Caco-2 (cell line): Measurements from ENCODE around the gene KRTAP9-3. TPM values are rescaled to one million over a fixed set of nuclear protein-coding genes. Genes with fewer than 3 reads are reported as not detected.
"Not testable (repeated sequence)": the region's sequence is repeated elsewhere in the genome, so short reads cannot be mapped to it uniquely, and the experiment has no call there.

ENCODE experiments used
- Bru-seq: library from RNA; stranded (reverse); fragments of 400-500 nt; gene quantifications from one replicate; lab custom pipeline; 2021; lab: Mats Ljungman, UMichigan
- BruChase-seq, 2 experiments: library from RNA; stranded (reverse); fragments of 400-500 nt; gene quantifications; one replicate each; lab custom pipeline; 2021; lab: Mats Ljungman, UMichigan
- BruUV-seq: library from RNA; stranded (reverse); fragments of 400-500 nt; replicated peaks from 2 replicates; lab custom pipeline; 2021; lab: Mats Ljungman, UMichigan
- CTCF ChIA-PET: fragments of 300-600 bp; sonication (Branson Sonifier 250); formaldehyde crosslinking; loops from one replicate; lab custom pipeline; 2022; ENCODE audit warnings: antibody characterized with exemption; lab: Charles Lee
- POLR2A ChIA-PET: fragments of 300-600 bp; sonication (Branson Sonifier 250); formaldehyde crosslinking; loops from one replicate; lab custom pipeline; 2022; ENCODE audit warnings: antibody characterized with exemption; lab: Charles Lee
- DNase-seq, 2 experiments: peaks; one replicate each; pipeline versions ENCODE4 v3.0.0 to v3.0.0-alpha.2; 2020 to 2022
- H3K27me3 ChIP-seq: replicated peaks from 2 replicates; pipeline ENCODE4 v1.6.0; 2011; ENCODE audit warnings: low read length; ENCODE audit not compliant: control insufficient read depth, insufficient read depth
- H3K36me3 ChIP-seq: 2 replicates; pipeline ENCODE4 v1.5.1; 2011; ENCODE audit warnings: low read length; ENCODE audit not compliant: control insufficient read depth, insufficient read depth
- H3K4me1 ChIP-seq: fragments of 250-450 bp; sonication (Bioruptor Pico); 2 replicates; pipeline ENCODE4 v1.5.1; 2020; ENCODE audit warnings: mild to moderate bottlenecking
- H3K4me3 ChIP-seq: 2 replicates; pipeline ENCODE4 v1.5.1; 2011; ENCODE audit warnings: low read depth, mild to moderate bottlenecking, control low read depth, low read length
- H3K9me3 ChIP-seq: fragments of 250-450 bp; sonication (Bioruptor Pico); 2 replicates; pipeline ENCODE4 v1.5.1; 2020; ENCODE audit warnings: mild to moderate bottlenecking, moderate library complexity
- H3K27ac Mint-ChIP-seq: one replicate; pipeline ENCODE4 v1.8.0; 2022; ENCODE audit warnings: mixed read lengths; ENCODE audit not compliant: unreplicated experiment
- H3K27me3 Mint-ChIP-seq: one replicate; pipeline ENCODE4 v1.8.0; 2022; ENCODE audit warnings: mixed read lengths; ENCODE audit not compliant: insufficient read depth, unreplicated experiment
- H3K36me3 Mint-ChIP-seq: one replicate; pipeline ENCODE4 v1.8.0; 2022; ENCODE audit warnings: mild to moderate bottlenecking, mixed read lengths; ENCODE audit not compliant: insufficient read depth, unreplicated experiment
- H3K4me1 Mint-ChIP-seq: one replicate; pipeline ENCODE4 v1.8.0; 2022; ENCODE audit warnings: low read depth, mixed read lengths; ENCODE audit not compliant: unreplicated experiment
- H3K4me3 Mint-ChIP-seq: one replicate; pipeline ENCODE4 v1.8.0; 2022; ENCODE audit warnings: mild to moderate bottlenecking, moderate library complexity, mixed read lengths; ENCODE audit not compliant: unreplicated experiment
- H3K9me3 Mint-ChIP-seq: one replicate; pipeline ENCODE4 v1.8.0; 2022; ENCODE audit warnings: mixed read lengths; ENCODE audit not compliant: unreplicated experiment
- intact Hi-C: fragments of 100-400 bp; cut with micrococcal nuclease; formaldehyde crosslinking; loops from one replicate; pipeline ENCODE4 v1.10.0; 2022; ENCODE audit not compliant: unreplicated experiment
- long read RNA-seq: library from polyadenylated mRNA; stranded (forward); transcript quantifications from one replicate; pipeline ENCODE4 v2.0.0, GENCODE V29; 2022
- total RNA-seq: library from RNA; stranded (reverse); gene quantifications from 2 replicates; pipeline ENCODE4 v1.2.3, GENCODE V29; 2022
- TF ChIP-seq, protein P1 (sequence below), 2 experiments: fragments of 200-600 bp in 1 of 2; IDR thresholded peaks; 1 replicate in 1 of 2; 2 replicates in 1 of 2; pipeline versions ENCODE4 v1.5.1 to v1.8.0; 2011 to 2022; ENCODE audit warnings: antibody characterized with exemption in 1 of 2, control low read depth in 1 of 2, inconsistent platforms in 1 of 2, low read depth in 1 of 2, low read length in 1 of 2, mild to moderate bottlenecking in 1 of 2, moderate library complexity in 1 of 2; ENCODE audit not compliant: insufficient read depth in 1 of 2, severe bottlenecking in 1 of 2, unreplicated experiment in 1 of 2

Gene KRTAP9-3, protein sequence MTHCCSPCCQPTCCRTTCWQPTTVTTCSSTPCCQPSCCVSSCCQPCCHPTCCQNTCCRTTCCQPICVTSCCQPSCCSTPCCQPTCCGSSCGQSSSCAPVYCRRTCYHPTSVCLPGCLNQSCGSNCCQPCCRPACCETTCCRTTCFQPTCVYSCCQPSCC
- total RNA-seq (not detected in 2 replicates), Bru-seq, nascent RNA (not detected), BruChase-seq, experiment 1, labeled RNA remaining after a 2-hour chase (not detected), BruChase-seq, experiment 2, labeled RNA remaining after a 6-hour chase (not detected)
- long read RNA-seq = 0 reads

- intact Hi-C loops, H3K27me3 Mint-ChIP-seq, DNase-seq, H3K27ac Mint-ChIP-seq, BruUV-seq, H3K27me3 ChIP-seq, H3K4me1 Mint-ChIP-seq, CTCF ChIA-PET, H3K4me3 Mint-ChIP-seq, H3K4me1 ChIP-seq, H3K9me3 Mint-ChIP-seq, H3K36me3 Mint-ChIP-seq, H3K9me3 ChIP-seq, H3K36me3 ChIP-seq, H3K4me3 ChIP-seq: not testable (repeated sequence)
- POLR2A ChIA-PET = interaction anchor here (0.6 kb wide), 1 partner anchor 174 kb away, joined by 6 read pairs; no protein-coding TSS in a partner anchor
Measured at GRCh38 chr17:41232399-41233105, at the start of gene KRTAP9-3. Gene KRTAP9-3 (plus strand): TSS chr17:41232449. CDS start chr17:41232502, 53 bp downstream.

GRCh38 chr17:41184480-41184961 lies 47.7 kb upstream of the KRTAP9-3 start, which contains the start of gene KRTAP4-1:
Gene KRTAP4-1 (minus strand): TSS chr17:41184911. CDS start chr17:41184854, 57 bp downstream.
- ChIA-PET CTCF (no interaction called here), POLR2A (interaction anchor here (0.6 kb wide), 1 partner anchor 126 kb away, joined by 5 read pairs; no protein-coding TSS in a partner anchor)
- no peak within 1 kb of the TSS for H3K4me3 Mint-ChIP-seq
- TF ChIP-seq, protein P1, sequence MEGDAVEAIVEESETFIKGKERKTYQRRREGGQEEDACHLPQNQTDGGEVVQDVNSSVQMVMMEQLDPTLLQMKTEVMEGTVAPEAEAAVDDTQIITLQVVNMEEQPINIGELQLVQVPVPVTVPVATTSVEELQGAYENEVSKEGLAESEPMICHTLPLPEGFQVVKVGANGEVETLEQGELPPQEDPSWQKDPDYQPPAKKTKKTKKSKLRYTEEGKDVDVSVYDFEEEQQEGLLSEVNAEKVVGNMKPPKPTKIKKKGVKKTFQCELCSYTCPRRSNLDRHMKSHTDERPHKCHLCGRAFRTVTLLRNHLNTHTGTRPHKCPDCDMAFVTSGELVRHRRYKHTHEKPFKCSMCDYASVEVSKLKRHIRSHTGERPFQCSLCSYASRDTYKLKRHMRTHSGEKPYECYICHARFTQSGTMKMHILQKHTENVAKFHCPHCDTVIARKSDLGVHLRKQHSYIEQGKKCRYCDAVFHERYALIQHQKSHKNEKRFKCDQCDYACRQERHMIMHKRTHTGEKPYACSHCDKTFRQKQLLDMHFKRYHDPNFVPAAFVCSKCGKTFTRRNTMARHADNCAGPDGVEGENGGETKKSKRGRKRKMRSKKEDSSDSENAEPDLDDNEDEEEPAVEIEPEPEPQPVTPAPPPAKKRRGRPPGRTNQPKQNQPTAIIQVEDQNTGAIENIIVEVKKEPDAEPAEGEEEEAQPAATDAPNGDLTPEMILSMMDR (IDR thresholded peaks at IDR 0.05; ENCODE audit: insufficient read depth in 1 of 2, low read depth in 1 of 2, low read length in 1 of 2, severe bottlenecking in 1 of 2, unreplicated experiment in 1 of 2) = no peak
- H3K4me1 Mint-ChIP-seq = peaks cover 24% of the 10 kb centered on the region
- no peaks in the 10 kb centered on the region for H3K27me3 Mint-ChIP-seq
- no peaks in the 10 kb centered on the region for H3K9me3 Mint-ChIP-seq
- no peak within 1 kb of the TSS for H3K4me3 ChIP-seq
- no peaks in the 10 kb centered on the region for H3K27me3 ChIP-seq
- H3K4me1 ChIP-seq = peaks cover 15% of the 10 kb centered on the region
- BruUV-seq = no TSS peak
- H3K27ac Mint-ChIP-seq = no peak within 1 kb of the TSS
- no peaks in the 10 kb centered on the region for H3K36me3 Mint-ChIP-seq
- no peak for DNase-seq
- H3K36me3 ChIP-seq = no peaks in the 10 kb centered on the region
- intact Hi-C loops = no loop called here
- no peaks in the 10 kb centered on the region for H3K9me3 ChIP-seq

DNA sequence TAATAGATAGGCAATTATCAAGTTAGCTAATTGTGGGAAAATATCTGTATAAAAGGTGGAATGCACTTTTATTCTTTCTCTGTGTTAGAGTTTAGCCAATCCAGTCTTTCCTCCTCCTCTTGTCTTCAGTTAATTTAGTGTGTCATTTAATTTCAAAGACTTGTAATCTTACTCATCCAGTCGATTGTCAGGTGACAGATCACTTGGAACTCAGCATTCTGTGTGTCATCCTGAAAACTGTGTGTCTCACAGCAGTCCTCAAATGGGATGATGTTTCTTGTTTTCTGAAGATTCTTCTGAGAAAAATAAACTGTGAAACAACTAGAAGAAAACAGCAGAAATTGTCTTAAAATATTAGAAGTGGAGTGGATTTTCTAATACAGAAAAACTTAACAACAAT lies 47.2 kb upstream of the KRTAP9-3 start:
- Mint-ChIP-seq H3K4me1 (peaks cover 24% of the 10 kb centered on the region), H3K9me3 (no peaks in the 10 kb centered on the region), H3K27ac (no peak overlapping the region), H3K27me3 (no peaks in the 10 kb centered on the region), H3K4me3 (no peak overlapping the region), H3K36me3 (no peaks in the 10 kb centered on the region)
- TF ChIP-seq, protein P1 (IDR thresholded peaks at IDR 0.05; ENCODE audit: insufficient read depth in 1 of 2, low read depth in 1 of 2, low read length in 1 of 2, severe bottlenecking in 1 of 2, unreplicated experiment in 1 of 2) = no peak
- DNase-seq = no peak
- H3K27me3 ChIP-seq = no peaks in the 10 kb centered on the region
- intact Hi-C loops = no loop called here
- POLR2A ChIA-PET = interaction anchor here (0.6 kb wide), 1 partner anchor 126 kb away, joined by 5 read pairs; no protein-coding TSS in a partner anchor
- H3K4me1 ChIP-seq = peaks cover 15% of the 10 kb centered on the region
- no peaks in the 10 kb centered on the region for H3K36me3 ChIP-seq
- H3K4me3 ChIP-seq = no peak overlapping the region
- CTCF ChIA-PET = no interaction called here
- H3K9me3 ChIP-seq = no peaks in the 10 kb centered on the region
- no TSS peak for BruUV-seq
